Stimulated activated CD4-positive, alpha-beta T cell treated with anti-CD3 and anti-CD28 coated beads, TNF-alpha, amount 100 ng/mL, for 24 hours (primary cell): ENCODE measurements around the gene ABCC11.

ENCODE experiments used
- DNase-seq, 3 experiments: peaks; one replicate each; pipeline ENCODE4 v3.0.0-alpha.2; 2020; ENCODE audit warnings: low read depth in 3 of 3

The ABCC11 gene

DNA sequence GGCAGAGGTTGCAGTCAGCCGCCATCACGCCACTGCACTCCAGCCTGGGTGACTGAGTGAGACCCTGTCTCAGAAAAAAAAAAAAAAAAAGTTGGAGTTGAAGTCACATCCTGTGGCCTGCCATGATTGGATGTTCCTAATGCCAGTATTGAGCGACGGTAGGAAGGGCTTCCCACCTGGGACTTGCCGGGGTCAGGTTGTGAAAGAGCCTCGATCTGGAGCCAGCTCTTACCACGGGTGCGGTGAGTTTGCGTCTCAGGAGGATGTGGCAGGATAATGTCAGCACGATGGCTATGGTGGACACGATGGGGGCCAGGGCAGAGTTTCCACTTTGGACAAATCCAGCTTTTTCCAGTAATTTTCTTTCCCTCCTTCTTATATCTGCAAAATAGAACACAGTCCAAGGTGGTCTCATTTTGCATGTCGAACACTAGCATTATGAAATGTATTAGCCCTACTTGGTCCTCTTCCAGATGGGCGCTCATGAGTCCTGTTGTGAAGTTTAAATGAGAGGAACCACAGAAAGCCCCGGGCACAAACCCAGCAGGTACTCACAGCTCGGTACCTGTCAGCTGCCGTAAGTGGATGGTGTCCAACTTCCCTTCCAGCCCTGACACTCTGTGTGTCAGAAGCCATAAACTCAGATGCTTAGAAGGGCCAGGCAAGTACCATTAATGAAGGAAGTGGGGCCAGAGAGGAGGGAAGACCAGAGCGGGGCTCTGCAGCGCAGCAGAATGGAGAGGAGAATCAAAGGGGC is 113.7 kb downstream of the ABCC11 start:
- no peak for DNase-seq

DNA sequence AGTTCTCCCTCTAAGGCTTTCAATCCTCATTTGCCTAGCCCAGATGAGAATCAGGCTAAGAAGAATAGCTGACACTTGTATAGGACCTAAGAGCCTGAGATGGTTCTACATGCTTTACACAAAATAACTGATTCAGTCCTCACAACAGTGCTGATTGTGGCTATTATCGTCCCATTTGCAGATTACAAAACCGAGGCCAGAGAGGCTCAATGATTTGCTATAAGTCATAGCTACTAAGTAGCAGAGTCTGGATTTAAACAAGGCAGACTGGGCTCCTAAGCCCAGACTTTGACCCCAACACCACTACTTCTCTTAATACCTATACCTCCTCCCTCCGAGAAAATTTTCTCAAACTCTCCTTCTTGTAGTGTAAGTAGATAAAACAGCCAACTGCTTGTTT is 114.6 kb downstream of the ABCC11 start:
- DNase-seq: no peak

DNA sequence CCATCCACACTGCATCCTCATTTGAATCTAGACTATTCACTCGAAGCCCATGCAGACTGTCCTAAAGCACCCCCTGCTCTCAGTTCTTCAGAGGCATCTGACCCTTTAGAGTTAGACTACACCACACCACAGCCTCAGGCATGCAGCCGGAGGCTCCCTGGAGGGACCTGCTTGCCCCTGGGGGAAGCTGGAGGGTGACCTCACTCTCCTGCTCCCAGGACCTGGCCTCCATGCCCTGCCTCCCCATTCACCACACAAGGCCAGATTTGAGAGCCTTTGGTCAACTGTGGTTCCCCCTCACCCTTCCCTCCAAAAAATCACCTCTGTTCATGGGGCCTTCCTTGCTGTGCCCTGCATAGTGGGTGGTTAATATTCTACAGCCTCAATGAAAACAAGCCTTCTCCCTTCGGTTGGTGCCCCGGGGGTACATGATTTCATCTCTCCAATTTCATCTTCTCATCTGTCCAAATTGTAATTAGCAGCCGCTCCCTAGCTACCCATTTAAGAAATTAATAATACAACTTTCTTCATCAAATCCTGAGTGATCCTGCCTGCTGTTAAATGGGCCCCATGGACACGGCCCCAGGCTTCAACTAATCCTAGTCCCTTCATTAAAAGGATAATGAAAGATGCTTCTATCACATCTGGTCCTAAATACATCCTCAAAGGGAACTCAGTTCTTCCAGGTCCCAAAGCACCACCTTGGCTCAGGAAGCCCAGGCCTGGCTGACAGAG is 116.0 kb downstream of the ABCC11 start:
- no peak for DNase-seq

DNA sequence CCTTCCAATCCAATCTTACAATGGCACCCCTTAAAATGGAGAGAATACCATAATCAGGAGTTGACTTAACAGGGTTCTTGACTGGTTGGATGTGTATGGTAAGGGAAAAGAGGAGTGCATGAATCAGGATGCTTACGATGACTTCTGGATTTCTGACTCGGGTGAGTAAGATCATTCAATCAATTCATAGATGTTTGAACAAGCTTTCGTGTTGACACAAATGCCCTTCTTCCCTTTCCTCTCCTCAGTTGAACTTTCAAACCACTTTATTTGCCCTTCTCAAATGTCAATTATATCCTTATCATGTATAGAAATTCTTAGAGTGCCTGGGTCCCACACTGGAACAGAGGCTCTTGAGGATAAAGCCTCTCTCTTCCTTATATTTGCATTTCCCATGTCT is 117.4 kb downstream of the ABCC11 start:
- no peak for DNase-seq

DNA sequence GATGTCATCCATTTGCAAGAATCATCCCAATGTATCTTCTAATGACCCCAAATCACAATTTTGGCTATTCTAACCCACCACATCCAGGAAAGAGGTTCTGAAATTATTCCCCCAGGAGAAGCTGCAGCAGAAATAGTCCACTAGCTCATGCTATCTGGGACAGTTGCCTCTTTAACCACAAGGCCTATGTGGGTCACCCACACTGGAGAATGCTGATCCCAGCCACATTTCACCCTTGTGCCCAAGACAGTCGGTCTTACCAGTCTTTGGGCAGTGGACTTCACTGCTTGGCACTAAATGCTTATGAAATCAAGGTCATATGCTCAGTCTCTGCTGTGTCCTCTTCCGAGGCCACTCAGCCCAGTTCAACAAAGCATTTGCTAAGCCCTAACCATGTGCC is 118.6 kb downstream of the ABCC11 start:
- DNase-seq: no peak

DNA sequence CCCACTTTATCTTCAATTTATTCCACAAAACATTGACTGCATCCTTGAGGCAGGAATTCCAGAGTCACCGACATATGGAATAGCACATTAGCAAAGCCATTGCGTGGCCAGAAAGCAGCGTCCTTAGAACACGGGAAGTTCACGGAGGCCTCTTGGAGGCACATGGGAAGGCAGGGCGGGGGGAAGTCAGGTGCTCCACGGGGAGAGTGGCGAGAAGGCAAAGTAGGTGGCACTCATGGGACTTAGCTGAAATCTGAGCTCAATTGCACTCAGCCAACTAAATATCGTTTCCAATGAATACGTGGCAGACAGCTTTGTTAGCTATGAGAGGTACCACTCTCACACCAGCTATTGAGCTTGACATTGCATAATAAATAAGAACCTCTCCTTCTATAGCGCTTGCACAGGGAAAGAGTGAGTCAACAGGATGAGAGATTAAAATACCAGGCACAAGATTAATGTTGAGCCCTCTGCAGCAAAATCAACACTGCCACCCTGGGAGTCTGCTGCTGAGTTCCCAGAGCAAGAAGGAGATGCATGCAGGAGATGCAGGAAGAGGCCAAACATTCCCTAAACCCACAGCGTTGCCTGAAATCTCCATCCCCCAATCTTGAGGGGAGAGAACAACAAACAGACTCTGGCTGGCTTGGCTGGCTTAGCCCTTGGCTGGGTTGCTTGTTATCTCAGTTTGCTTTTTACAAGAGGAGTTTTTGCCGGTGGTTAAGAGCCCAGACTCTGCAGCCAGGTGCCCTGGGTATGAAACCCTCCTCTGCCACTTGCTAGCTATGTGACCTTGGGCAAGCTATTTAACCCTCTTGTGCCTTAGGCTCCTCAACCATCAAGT is 120.3 kb downstream of the ABCC11 start:
- no peak for DNase-seq

DNA sequence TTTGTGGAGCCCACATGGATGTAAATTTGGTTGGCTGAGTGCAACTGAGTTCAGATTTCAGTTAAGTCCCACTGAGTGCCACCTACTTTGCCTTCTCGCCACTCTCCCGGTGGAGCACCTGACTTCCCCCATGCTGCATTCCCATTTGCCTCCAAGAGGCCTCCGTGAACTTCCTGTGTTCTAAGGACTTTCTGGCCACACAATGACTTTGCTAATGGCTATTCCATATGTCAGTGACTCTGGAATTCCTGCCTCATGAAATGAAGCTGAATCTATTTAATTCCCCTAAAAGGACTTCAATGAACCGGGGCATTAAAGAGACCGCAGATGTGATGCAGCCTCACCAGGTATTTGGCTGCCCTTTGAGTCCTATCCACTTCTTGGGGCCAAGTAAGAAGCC is 121.5 kb downstream of the ABCC11 start:
- DNase-seq: no peak

DNA sequence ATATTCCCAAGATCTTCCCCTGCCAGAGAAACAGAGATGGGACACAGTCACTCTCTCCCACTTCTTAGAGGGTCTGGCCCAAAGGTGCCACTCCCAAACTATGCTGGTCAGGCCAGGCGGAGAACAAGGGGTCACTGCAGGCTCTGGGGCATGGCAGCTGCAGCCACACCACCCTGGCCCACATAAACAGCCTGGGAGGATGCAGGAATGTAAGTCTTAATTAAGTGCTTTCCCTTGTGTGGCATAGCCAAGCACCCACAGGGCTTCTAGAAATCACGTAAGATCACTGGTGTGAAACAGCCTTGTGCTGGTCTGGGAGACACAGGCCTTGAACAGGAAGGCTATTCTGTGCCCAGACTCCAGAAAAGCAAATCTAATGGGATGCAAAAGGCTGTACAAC is 123.1 kb downstream of the ABCC11 start:
- DNase-seq: no peak

DNA sequence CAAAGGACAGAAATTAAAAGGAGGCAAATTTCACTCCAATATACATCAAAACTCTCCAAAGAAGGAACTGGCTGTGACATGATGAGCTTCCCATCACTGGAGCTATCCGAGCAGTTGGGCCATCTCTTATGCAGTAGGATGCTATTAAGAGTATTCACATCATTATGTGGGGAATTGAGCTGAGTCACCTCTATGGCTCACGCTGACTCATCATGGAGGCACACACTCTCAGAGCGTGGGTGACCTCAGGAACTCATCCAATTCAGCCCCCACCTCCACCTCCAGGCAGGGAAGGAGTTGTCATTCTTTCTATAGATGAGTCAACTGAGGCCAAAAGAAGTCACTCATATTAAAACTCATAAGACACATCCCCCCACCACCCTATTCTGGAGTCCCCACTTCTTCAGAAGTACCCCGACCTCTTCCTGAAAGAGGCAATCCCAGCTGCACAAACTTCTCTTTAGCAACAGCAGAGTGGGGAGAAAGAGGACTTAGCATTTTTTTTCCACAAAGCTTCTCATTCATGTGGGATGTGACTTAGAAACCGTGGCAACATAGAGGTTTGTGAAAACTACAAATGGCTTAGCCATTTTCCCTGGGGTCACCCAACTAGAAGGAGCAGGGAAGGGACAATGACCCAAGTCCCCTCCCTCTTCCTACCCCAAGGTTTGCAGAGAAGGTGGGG is 124.1 kb downstream of the ABCC11 start:
- peak; percentile 36 to 72 (median 46) for DNase-seq

DNA sequence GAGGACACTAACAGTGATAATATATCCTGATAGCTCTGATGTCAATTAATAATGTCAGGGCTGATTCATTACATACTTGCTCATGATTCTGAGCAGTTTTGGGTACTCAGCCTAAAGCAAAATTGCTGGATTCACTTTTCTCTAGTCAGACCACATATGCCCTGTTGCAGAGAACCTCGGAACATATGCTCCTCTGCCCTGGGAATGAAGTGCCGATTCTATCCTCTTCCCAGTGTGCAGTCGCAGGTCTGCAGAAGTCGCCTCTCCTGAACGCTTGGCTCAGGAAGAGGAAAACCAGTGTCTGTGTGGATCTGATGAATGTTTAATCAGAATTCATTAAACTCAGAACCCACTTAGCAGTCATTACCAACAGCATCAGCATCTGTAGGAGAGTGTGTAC is 126.1 kb downstream of the ABCC11 start:
- DNase-seq: no peak

DNA sequence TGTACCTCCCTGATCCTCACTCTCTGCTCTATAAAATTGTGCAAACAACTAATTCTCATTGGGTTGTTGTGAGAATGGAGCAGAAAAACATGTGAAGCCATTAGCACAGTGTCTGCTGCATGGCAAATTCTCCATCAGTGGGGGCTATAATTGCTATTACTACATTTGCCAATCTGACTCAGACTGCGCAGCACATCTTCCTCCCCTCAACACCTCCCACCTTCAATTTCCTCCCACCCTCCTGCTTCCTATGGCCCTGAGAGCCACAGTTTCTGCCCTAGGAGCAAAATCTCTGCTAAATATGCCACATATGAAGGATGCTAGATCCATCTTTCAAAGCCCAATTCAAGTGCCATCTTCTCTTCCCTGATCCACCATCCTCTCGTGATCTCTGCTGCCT is 128.5 kb downstream of the ABCC11 start:
- no peak for DNase-seq

DNA sequence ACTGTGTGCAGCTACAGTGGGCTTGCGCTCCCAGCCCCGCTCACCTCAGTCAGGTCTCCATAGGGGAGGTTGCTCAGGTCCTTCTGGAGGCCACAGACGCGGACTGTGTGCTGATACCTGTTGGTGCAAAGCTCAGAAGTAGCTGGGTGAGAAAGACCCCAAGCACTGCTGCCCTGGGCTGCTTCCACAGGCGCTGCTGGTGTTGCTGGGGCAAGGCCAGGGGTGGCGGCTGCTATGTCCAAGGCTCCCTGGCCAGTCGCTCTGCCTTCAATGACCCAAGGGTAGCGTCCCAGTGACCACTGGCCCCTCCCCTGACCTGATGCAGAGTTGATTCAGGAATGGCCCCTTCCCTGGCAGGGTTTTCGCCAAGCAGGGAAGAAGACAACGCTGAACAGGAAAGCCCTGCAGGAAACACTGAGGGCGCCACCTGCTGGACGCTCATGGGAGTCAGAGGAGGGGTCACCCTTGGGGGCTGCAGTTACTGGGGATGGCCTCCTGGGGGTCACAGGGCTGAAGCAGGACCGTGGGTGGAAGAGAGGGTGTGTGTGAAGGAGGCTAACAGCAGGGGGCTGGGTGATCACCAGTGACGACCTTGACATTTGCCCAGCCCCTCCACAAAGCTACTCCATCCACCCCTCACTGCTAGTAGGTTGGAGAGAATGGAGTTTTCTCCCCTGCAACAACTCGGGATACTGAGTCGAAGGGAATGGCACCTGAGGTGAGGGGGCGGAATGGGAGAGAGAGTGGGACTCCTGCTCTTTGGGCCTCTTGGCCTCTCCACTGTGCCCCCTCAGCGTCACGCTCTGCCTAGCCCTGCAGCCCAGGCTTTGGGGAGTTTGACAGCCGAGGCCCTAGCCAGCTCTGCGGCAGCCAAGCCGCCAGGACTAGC is 129.9 kb downstream of the ABCC11 start:
- peak; percentile 14 to 55 (median 28) for DNase-seq
